Calu3 (cell line): ENCODE measurements around the gene TBC1D13. TPM values are rescaled to one million over a fixed set of nuclear protein-coding genes. Genes with fewer than 3 reads are reported as not detected.
"Not testable (repeated sequence)": the region's sequence is repeated elsewhere in the genome, so short reads cannot be mapped to it uniquely, and the experiment has no call there.

Experiments
- BruUV-seq: library from RNA; stranded (reverse); fragments of 400-500 nt; replicated peaks from 2 replicates; lab custom pipeline; 2021; lab: Mats Ljungman, UMichigan
- CTCF ChIA-PET: fragments of 300-600 bp; sonication (Branson Sonifier 250); formaldehyde crosslinking; loops from one replicate; lab custom pipeline; 2022; ENCODE audit warnings: antibody characterized with exemption; lab: Charles Lee
- DNase-seq: peaks from one replicate; pipeline ENCODE4 v3.0.0; 2022
- H3K27ac Mint-ChIP-seq: one replicate; pipeline ENCODE4 v1.8.0; 2022; ENCODE audit warnings: mixed read lengths; ENCODE audit not compliant: unreplicated experiment
- H3K27me3 Mint-ChIP-seq: one replicate; pipeline ENCODE4 v1.8.0; 2022; ENCODE audit warnings: mixed read lengths; ENCODE audit not compliant: unreplicated experiment
- H3K36me3 Mint-ChIP-seq: one replicate; pipeline ENCODE4 v1.8.0; 2022; ENCODE audit warnings: mild to moderate bottlenecking, moderate library complexity, mixed read lengths; ENCODE audit not compliant: insufficient read depth, unreplicated experiment
- H3K4me1 Mint-ChIP-seq: one replicate; pipeline ENCODE4 v1.8.0; 2022; ENCODE audit warnings: mild to moderate bottlenecking, low read depth, mixed read lengths; ENCODE audit not compliant: unreplicated experiment
- H3K4me3 Mint-ChIP-seq: one replicate; pipeline ENCODE4 v1.8.0; 2022; ENCODE audit warnings: mild to moderate bottlenecking, low read depth, moderate library complexity, mixed read lengths; ENCODE audit not compliant: unreplicated experiment
- H3K9me3 Mint-ChIP-seq: one replicate; pipeline ENCODE4 v1.8.0; 2022; ENCODE audit warnings: low read depth, mixed read lengths; ENCODE audit not compliant: unreplicated experiment
- CTCF ChIP-seq: fragments of 200-600 bp; IDR thresholded peaks from one replicate; pipeline ENCODE4 v1.8.0; 2022; ENCODE audit warnings: antibody characterized with exemption; ENCODE audit not compliant: unreplicated experiment
- intact Hi-C: fragments of 100-400 bp; cut with micrococcal nuclease; formaldehyde crosslinking; loops from one replicate; pipeline ENCODE4 v1.10.0; 2022; ENCODE audit not compliant: unreplicated experiment
- total RNA-seq: library from RNA; stranded (reverse); gene quantifications from 2 replicates; pipeline ENCODE4 v1.2.3, GENCODE V29; 2022

TBC1D13 gene
- total RNA-seq, 1 experiment from 2014 or later, result 16.6 TPM

- H3K27ac Mint-ChIP-seq, result no peak overlapping the region
- no peak for TF ChIP-seq CTCF
- no peak for DNase-seq
- no peak overlapping the region for H3K4me3 Mint-ChIP-seq
- no peaks in the 10 kb centered on the region for H3K36me3 Mint-ChIP-seq
- H3K27me3 Mint-ChIP-seq, result no peaks in the 10 kb centered on the region
- H3K4me1 Mint-ChIP-seq, result no peaks in the 10 kb centered on the region
- BruUV-seq, result no TSS peak
- intact Hi-C loops, result no loop called here
- CTCF ChIA-PET, result no interaction called here
- no peaks in the 10 kb centered on the region for H3K9me3 Mint-ChIP-seq
Measured at GRCh38 chr9:128840524-128840923, 53.5 kb downstream of the TBC1D13 start.

GRCh38 chr9:128841694-128842492 is 54.8 kb downstream of the TBC1D13 start:
- H3K27me3 Mint-ChIP-seq, result no peaks in the 10 kb centered on the region
- TF ChIP-seq CTCF, result no peak
- no TSS peak for BruUV-seq
- DNase-seq, result no peak
- intact Hi-C loops, result no loop called here
- no peaks in the 10 kb centered on the region for H3K9me3 Mint-ChIP-seq
- H3K36me3 Mint-ChIP-seq, result no peaks in the 10 kb centered on the region
- H3K27ac Mint-ChIP-seq, result no peak overlapping the region
- no peaks in the 10 kb centered on the region for H3K4me1 Mint-ChIP-seq
- CTCF ChIA-PET, result interaction anchor here (0.7 kb wide), 1 partner anchor 74 kb away, joined by 6 read pairs; no protein-coding TSS in a partner anchor
- H3K4me3 Mint-ChIP-seq, result no peak overlapping the region

- DNase-seq, H3K27ac Mint-ChIP-seq, H3K27me3 Mint-ChIP-seq, H3K36me3 Mint-ChIP-seq, CTCF ChIA-PET, H3K4me1 Mint-ChIP-seq, H3K9me3 Mint-ChIP-seq, BruUV-seq, intact Hi-C loops, H3K4me3 Mint-ChIP-seq: not testable (repeated sequence)
Measured at GRCh38 chr9:128843171-128843570, 56.1 kb downstream of the TBC1D13 start.

- no peaks in the 10 kb centered on the region for H3K36me3 Mint-ChIP-seq
- peaks cover 3% of the 10 kb centered on the region for H3K9me3 Mint-ChIP-seq
- intact Hi-C loops, result no loop called here
- H3K4me1 Mint-ChIP-seq, result no peaks in the 10 kb centered on the region
- no peak for TF ChIP-seq CTCF
- no peak overlapping the region for H3K27ac Mint-ChIP-seq
- no TSS peak for BruUV-seq
- no peak overlapping the region for H3K4me3 Mint-ChIP-seq
- DNase-seq, result no peak
- CTCF ChIA-PET, result no interaction called here
- no peaks in the 10 kb centered on the region for H3K27me3 Mint-ChIP-seq
Measured at GRCh38 chr9:128845186-128845931, 58.3 kb downstream of the TBC1D13 start.
